SIG-M5 (cell line): ENCODE data around the gene FAR1.
"Not testable (repeated sequence)": the region's sequence is repeated elsewhere in the genome, so short reads cannot be mapped to it uniquely, and the experiment has no call there.

Source experiments
- DNase-seq: peaks from one replicate; lab custom pipeline; 2025; lab: John Stamatoyannopoulos, UW

The FAR1 gene, protein sequence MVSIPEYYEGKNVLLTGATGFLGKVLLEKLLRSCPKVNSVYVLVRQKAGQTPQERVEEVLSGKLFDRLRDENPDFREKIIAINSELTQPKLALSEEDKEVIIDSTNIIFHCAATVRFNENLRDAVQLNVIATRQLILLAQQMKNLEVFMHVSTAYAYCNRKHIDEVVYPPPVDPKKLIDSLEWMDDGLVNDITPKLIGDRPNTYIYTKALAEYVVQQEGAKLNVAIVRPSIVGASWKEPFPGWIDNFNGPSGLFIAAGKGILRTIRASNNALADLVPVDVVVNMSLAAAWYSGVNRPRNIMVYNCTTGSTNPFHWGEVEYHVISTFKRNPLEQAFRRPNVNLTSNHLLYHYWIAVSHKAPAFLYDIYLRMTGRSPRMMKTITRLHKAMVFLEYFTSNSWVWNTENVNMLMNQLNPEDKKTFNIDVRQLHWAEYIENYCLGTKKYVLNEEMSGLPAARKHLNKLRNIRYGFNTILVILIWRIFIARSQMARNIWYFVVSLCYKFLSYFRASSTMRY

DNA sequence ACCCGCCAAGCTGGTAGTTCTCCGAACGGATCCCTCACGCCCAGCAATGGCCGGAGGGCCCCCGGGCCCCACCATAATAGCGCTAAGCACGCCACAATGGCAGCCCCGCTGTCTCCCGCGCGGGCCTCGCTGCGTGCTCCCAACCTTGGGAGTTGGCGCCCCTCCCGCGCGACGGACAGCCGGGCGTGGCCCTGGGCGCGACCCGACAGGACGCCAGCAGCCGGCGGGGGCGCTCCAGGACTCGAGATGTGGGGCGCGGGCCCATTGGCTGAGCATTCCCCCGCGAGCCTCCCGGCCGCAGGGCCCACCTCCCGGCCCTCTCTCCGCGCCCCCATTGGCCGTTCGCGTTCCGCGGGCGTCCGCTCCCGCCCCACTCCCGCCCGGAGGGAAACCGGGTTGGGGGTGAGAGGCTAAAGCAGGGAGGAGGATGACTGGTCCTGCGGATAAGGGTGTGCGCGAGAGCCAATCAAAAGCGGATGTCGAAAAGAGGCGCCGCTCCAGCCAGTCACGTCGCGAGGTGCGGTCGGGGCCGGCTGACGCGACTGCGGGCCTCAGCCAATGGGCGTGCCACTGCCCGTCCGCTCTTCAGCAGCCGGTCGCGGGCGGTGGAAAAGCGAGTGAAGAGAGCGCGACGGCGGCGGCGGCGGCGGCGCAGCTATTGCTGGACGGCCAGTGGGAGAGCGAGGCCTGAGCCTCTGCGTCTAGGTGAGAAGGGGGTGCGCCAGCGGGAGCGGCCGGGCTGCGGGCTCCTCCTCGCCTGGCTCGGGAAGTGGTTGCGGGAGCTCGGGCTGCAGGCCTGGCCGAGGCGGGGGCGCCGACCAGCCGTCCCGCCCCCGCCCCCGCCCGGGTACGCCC, at the start of gene FAR1:
Gene FAR1, plus strand, starts transcription at position 567 of the 855 bp plus-strand sequence. CDS start 26,098 bp downstream, outside the sequence.
- DNase-seq = peak; percentile 91

DNA sequence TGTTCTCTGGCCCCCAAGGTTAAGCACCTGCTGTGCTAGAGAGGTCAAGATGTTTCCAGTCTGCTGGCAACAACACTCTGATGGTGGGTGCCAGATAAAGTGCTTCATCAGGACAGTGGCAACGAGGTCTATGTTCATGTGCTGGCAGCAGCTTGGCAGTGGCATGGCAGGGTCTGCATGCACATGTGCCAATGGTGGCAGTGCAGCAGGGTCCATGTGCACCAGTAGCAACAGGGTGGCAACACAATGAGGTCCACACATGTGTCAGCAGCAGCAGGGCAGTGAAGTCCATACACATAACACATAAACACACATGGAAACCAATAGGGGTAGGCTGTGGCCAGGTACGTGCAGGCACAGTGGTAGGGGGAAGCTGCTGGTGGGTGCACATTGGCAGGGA, 48.4 kb upstream of the FAR1 start:
- DNase-seq = no peak

DNA sequence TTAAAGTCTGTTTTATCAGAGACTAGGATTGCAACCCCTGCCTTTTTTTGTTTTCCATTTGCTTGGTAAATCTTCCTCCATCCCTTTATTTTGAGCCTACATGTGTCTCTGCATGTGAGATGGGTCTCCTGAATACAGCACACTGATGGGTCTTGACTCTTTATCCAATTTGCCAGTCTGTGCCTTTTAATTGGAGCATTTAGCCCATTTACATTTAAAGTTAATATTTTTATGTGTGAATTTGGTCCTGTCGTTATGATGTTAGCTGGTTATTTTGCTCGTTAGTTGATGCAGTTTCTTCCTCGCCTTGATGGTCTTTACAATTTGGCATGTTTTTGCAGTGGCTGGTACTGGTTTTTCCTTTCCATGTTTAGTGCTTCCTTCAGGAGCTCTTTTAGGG, 41.6 kb upstream of the FAR1 start:
- not testable (repeated sequence) for DNase-seq

DNA sequence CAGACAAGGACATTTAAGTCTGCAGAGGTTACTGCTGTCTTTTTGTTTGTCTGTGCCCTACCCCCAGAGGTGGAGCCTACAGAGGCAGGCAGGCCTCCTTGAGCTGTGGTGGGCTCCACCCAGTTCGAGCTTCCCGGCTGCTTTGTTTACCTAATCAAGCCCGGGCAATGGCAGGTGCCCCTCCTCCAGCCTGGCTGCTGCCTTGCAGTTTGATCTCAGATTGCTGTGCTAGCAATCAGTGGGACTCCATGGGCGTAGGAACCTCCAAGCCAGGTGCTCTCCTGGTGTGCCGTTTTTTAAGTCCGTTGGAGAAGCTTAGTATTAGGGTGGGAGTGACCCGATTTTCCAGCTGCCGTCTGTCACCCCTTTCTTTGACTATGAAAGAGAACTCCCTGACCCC, 39.8 kb upstream of the FAR1 start:
- DNase-seq = not testable (repeated sequence)

DNA sequence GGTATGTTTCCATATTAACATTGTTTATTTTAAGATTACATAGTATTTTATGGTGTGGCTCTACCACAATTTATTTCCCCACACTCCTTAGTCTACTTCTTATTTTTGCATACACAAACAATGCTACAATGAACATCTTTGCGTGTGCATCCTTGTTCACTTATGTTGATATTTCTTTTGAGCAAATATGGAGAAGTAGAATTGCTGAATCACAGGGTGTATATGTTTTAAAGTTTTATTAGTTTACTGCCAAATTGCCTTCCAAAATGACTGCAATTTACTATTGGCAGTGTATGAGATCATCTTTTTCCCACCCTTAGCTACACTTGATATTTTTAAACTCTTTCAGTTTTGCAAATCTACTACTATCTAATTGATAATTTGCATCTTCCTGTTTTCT, 38.7 kb upstream of the FAR1 start:
- DNase-seq = no peak

DNA sequence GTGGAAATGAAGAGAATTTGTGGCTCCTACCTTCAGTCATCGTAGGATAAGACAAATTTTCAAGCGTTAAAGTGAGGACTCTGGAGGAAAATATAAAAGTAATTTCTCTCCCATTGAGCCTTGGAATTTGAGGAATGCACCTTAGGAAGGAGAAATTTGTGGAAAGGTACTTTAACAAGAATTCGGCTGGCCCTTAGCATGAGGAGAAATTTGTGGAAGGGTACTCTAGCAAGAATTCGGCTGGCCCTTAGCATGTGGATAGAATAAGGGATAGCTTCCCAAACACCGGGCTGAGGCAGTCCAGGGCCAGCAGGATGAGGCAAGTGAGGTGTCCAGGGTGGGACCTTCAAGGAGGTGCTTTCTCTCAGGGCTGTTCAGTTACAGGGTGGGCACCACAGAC, 33.2 kb upstream of the FAR1 start:
- no peak for DNase-seq

DNA sequence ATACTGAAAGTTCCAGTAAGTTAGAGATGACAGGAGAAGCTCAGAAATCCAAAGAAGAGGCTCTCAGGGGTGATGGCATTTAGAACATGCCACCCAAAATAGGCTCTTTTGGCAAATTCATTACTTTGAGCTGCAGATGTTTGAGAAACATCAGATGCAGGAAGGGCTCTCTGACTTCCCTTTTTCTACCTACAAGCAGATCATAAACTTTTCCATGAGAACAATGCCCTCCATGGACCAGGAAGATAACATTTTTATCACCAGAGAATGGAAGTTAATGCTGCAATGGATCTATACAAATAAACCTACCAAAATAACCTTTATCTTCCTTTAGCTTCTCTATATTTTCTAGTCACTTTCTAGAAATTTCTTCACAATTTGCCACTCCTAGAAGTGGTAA, 32.7 kb upstream of the FAR1 start:
- no peak for DNase-seq

DNA sequence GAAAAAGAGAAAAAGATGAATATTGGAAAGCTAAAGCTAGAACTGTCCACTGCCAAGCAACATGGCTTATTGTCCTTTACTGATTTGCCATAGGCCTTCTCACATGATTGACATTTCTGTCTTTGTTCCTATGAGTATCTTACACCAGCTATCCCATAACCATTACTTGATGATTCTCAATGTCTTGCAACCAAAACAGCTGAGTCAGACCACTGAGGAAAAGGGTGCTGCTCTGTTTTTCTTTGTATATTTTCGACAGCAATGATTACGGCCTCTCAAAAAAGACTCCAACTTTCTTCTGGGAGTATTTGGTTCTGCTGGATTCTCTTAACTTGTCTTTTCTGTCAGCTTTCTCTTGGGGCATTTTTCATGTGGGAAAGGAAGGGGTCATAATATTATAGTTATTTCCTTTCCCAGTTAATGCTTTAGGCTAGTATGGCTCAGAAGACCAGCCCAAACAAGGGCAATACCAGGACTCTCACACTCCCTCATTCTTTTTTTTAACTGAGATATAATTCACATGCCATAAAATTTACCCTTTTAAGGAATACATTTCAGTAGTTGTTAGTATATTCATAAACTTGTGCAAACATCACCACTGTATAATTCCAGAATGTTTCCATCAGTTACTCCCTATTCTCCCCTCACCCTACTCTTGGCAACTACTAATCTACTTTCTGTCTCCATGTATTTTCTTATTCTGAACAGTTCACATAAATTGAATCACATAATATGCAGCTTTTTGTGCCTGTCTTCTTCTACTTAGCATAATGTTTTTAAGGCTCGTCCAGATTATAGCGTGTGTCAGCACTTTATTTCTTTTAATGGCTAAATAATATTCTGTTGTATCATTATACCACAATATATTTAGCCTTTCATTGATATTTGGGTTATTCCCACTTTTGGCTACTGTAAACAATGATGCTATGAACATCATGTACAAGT, 31.1 kb upstream of the FAR1 start:
- DNase-seq = no peak

DNA sequence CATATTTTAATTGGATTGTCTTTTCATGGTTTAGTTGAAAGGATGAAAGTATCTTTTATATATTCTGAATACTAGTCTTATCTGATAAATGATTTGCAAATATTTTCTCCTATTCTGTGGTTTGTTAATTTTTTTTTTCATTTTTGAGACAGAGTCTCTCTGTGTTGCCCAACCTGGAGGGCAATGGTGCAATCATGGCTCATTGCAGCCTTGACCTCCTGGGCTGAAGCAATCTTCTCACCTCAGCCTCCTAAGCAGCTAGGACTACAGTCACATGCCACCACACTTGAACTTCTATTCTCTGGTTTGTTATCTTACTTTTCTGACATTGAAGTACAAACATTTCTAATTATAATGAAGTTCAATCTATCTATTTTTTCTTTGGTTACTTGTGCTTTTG, 30.0 kb upstream of the FAR1 start:
- DNase-seq = no peak

DNA sequence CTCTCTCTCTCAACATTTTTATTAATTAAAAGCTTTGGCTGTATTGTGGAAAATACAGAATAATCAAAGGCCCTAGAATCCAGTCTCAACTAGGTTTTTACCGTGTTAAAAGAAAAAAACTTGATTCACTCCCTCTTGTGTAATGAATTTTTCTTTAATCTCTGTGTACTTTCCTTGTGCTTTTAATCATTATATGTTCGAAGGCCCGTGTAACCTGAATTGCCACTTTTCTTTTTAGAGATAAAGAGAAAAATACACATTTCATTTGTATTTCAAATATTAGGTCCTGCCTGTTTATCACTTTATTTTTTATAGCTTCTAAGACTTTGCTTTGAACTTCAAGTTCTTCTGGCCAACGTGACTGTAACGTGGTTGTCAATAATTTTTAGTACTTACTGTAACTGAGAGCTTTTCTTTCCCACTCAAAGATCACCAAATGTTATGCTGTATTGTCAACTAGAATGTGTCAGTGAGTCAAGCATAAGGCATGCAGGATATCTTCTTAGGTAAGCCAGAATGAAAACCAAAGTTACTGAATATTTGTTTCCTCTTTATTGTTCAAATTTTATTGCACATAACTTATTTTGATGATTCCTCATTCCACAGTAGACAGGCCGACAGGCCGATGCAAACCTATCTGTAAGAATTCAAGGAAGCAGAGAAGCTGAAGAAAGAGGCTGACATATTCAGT, 23.3 kb upstream of the FAR1 start:
- DNase-seq = no peak

DNA sequence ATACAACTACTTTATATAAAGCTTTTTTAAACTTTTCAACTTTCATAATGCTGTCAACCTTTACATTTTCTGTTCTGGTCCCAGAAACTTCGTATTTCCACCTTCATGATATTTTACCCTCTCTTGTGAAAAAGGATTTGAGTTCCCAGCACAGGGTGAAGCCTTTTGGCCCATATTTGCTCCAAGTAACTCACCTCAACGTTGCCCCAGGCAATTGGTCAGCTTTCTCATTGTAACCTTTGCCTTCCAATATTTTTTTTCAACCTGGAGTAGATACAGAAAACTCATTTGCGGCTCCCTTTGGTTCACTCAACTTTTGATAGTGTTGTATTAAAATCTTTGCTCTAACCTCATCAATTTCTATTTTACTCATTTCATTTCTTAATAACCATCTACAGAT, 21.1 kb upstream of the FAR1 start:
- no peak for DNase-seq

DNA sequence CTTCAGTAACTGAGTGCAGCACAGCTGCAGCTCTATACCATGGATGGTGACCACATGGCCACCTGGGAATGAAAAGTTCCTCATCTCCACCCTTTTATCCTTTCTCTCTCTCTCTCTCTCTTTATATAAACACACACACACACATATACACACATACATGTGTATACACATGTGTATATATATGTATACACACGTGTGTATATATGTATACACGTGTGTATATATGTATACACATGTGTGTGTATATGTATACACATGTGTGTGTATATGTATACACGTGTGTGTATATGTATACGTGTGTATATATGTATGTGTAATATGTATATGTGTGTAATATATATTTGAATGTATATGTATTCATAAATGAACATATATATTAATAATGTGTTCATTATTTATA, 18.8 kb upstream of the FAR1 start:
- DNase-seq = no peak

DNA sequence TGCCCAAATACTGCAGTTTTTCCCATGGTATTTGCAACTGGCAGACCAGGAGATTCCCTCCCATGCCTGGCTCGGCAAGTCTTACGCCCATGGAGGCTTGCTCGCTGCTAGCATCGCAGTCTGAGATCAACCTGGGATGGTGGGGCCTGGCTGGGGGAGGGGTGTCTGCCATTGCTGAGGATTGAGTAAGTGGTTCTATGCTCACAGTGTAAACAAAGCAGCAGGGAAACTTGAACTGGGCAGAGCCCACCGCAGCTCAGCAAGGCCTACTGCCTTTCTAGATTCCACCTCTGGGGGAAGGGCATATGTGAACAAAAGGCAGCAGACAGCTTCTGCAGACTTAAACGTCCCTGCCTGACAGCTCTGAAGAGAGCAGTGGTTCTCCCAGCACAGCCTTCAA, 17.0 kb upstream of the FAR1 start:
- DNase-seq = not testable (repeated sequence)

DNA sequence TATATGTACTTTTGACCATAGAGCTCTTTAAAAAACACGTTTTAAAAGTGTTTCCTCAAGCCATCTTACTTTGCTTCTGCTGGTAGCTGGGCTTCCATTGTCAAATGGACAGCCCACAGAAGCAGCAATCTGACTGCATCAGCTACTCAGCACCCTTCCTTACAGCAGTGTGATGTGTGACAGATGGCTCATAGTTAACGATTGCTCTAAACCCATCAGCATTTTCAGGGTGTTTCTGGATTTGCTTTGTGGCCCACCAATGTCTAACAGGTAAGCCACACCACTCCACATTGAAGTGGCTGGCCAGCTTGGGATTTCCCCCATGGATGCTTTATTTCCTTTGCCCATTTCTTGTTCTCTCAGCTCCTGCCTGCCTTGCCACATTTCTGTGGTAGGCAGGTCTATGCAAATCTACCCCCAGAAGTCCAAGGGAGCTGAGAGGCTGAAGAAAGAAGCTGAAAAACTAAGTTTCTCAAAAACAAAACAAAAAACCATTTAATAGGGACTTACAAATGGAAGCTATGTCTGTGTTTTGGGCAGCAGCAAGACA, 7.3 kb upstream of the FAR1 start:
- DNase-seq = no peak

DNA sequence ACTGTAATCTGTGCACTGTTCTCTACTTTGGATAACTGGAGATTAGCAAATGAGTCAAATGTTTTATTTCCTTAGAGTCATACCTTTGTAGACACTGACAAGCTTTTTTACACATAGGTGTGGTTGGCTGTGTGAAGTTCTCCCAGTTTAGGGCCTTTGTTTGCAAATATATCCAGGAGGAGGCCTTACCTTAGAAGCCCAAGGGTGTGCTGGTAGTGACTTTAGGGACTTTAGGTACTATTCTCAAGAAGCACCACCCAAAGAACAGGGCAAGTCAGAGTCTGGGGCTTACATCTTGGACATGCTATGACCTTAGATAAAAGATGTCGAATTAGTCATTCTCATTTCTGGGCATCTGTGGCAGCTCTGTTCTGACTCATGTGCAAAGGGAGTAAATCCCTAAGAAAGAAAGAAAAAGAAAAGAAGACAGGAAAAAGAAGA, 4.8 kb upstream of the FAR1 start:
- DNase-seq = no peak

DNA sequence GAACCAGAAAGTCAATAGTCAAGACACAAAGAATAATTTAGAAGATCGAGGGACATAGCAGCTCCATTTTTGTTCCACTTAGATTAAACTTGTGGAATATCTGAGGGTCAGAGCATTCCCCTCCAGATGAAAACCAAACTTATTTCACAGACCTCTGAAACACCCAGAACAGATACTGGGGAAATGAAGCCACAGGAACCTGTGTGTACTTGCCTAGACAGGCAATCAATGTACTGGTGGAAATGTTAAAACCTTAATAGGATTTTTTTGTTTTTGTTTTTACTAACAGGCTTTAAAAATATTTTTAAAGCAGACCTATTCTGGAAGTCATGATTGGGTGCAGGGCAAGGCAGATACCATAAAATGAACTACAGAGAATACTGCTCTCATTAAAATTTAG, 4.1 kb upstream of the FAR1 start:
- no peak for DNase-seq

DNA sequence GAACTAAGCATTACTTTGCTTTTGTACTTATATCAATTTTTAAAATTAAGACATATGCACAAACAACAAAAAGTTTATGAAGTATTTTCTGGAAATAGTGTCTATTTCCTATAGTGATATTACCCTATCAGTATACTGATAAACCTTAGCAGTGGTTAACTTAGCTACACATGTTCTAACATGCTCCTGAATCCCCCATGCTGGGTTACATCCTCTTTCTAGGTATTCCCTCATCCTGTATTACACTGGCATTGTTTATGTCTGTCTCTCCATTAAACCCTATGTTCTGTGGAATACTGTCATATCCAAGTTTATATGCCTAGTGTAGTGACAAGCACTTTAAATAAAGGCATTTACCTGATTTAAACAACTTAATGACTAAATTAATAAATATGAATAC, 1.8 kb upstream of the FAR1 start:
- DNase-seq = no peak

DNA sequence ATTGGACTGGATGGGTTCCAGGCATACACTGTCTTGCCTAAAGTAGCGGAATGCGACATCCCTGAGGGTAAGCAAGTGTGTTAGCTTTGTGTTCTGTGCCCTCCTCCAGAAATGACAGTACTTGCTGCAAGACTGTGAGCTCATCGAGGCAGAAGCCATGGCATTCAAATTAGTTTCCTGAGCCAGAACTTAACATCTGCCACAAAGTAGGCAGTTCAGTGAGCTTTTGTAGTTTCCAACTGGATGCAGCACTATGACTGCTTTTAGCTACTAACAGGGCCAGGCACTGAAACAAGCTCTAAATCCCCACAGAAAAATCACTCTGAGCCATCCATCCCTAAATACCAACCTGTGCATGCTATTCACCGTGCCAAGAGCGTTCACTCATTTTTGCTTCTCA, 1.2 kb upstream of the FAR1 start:
- no peak for DNase-seq

DNA sequence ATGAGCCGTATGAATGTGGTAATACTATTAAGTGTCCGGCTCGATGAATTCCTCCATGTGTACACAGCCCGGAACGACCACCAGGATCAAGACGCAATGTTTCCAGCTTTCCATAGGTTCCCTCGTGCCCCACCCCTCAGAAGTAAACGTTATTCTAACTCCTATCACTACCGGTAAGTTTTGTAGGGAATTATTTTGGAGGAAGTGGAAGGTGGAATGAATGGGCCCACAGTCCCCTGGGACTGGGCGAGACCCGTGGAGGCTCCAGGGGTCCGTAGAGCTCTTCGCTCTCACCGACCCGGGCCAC, 720 bp upstream of the FAR1 start:
- no peak for DNase-seq

DNA sequence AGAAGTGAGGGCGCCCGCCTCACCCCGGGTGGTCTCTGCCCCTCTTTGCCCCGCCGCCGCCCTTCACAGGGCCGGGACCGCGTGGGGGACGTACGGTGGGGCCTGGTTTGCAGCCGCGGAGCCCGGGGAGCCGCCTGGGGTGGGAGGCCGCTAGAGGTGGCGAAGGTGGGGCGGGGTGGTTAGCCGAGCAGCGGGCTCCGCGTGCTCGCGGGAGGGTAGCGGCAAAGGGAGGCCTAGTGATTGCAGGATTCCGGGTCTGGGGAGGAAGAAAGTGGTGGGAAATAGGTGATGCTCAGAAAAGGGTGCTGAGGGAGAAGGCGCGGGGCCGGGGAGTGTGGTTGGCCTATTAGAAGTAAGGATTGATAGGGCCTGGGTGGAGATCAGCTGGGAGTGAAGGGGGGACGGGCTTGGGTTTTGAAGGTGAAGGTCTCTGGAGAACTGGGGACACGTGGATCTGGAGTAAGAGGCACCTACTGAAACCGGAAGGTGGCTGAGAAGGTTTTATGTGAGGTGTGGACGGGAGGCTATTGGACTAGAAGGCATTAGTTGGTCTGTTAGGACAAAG, 571 bp downstream of the FAR1 start:
- DNase-seq = peak; percentile 6
